Mesendoderm (in vitro differentiated cells): Measurements from ENCODE around the gene CALU.

Source experiments
- DNase-seq: peaks from one replicate; pipeline ENCODE4 v3.0.0; 2013
- H2AK5ac ChIP-seq: 2 replicates; pipeline ENCODE4 v1.6.1; 2013; ENCODE audit warnings: low read length, inconsistent platforms
- H2BK120ac ChIP-seq: 2 replicates; pipeline ENCODE4 v1.6.1; 2013; ENCODE audit warnings: low read depth, mild to moderate bottlenecking, low read length, moderate library complexity, mixed read lengths
- H2BK15ac ChIP-seq: replicated peaks from 2 replicates; pipeline ENCODE4 v1.6.1; 2013; ENCODE audit warnings: low read depth, mild to moderate bottlenecking, moderate library complexity
- H2BK5ac ChIP-seq: 2 replicates; pipeline ENCODE4 v1.6.1; 2013; ENCODE audit warnings: low read length, inconsistent platforms
- H3K18ac ChIP-seq: 2 replicates; pipeline ENCODE4 v1.6.1; 2013; ENCODE audit warnings: mild to moderate bottlenecking, low read length, mixed read lengths
- H3K23ac ChIP-seq: one replicate; pipeline ENCODE4 v1.6.1; 2013; ENCODE audit warnings: low read length
- H3K27ac ChIP-seq: 2 replicates; pipeline ENCODE4 v1.5.1; 2013; ENCODE audit warnings: low read depth, mild to moderate bottlenecking, inconsistent platforms, low read length, moderate library complexity
- H3K27me3 ChIP-seq: 2 replicates; pipeline ENCODE4 v1.6.1; 2013; ENCODE audit warnings: low read length, control low read depth, mild to moderate bottlenecking, inconsistent platforms; ENCODE audit not compliant: insufficient read depth, poor library complexity
- H3K36me3 ChIP-seq: 2 replicates; pipeline ENCODE4 v1.6.1; 2013; ENCODE audit warnings: low read length, inconsistent platforms; ENCODE audit not compliant: control insufficient read depth, insufficient read depth
- H3K4ac ChIP-seq: one replicate; pipeline ENCODE4 v1.6.1; 2013; ENCODE audit warnings: low read depth, mild to moderate bottlenecking, low read length, moderate library complexity
- H3K4me1 ChIP-seq: 2 replicates; pipeline ENCODE4 v1.6.1; 2013; ENCODE audit warnings: low read depth, low read length, inconsistent platforms; ENCODE audit not compliant: control insufficient read depth
- H3K4me2 ChIP-seq: 2 replicates; pipeline ENCODE4 v1.6.1; 2013; ENCODE audit warnings: low read length
- H3K4me3 ChIP-seq: 2 replicates; pipeline ENCODE4 v1.5.1; 2013; ENCODE audit warnings: mild to moderate bottlenecking, low read length
- H3K56ac ChIP-seq: one replicate; pipeline ENCODE4 v1.6.1; 2013; ENCODE audit warnings: low read length
- H3K79me1 ChIP-seq: 2 replicates; pipeline ENCODE4 v1.6.1; 2013; ENCODE audit warnings: low read length, inconsistent platforms
- H3K79me2 ChIP-seq: 2 replicates; pipeline ENCODE4 v1.6.1; 2013; ENCODE audit warnings: mild to moderate bottlenecking, low read length; ENCODE audit not compliant: control insufficient read depth, insufficient read depth
- H3K9ac ChIP-seq: 2 replicates; pipeline ENCODE4 v1.6.1; 2013; ENCODE audit warnings: low read length, inconsistent platforms
- H4K5ac ChIP-seq: one replicate; pipeline ENCODE4 v1.6.1; 2013; ENCODE audit warnings: low read length
- H4K8ac ChIP-seq: one replicate; pipeline ENCODE4 v1.6.1; 2013; ENCODE audit warnings: low read depth, mild to moderate bottlenecking, control low read depth, low read length, moderate library complexity
- WGBS: extraction: QIAGEN DNeasy Blood & Tissue Kit; methylation state at CpG from one replicate; pipeline ENCODE4 v1.1.7; 2013; ENCODE audit warnings: low lambda C conversion rate, missing lambda C conversion rate; ENCODE audit not compliant: insufficient coverage; ENCODE audit errors: extremely low coverage; 5-methylcytosine and 5-hydroxymethylcytosine counted together

The CALU gene

GRCh38 chr7:128791972-128792327, 52.8 kb downstream of the CALU start:
- Histone ChIP-seq H3K27me3 (no peaks in the 10 kb centered on the region), H3K4me1 (no peaks in the 10 kb centered on the region), H3K36me3 (no peaks in the 10 kb centered on the region), H3K9ac (peak overlapping the region; percentile 78), H3K79me1 (no peaks in the 10 kb centered on the region), H3K18ac (no peak overlapping the region), H2BK120ac (no peak overlapping the region), H3K4me2 (peak overlapping the region; percentile 96), H3K23ac (no peak overlapping the region), H3K4ac (no peak overlapping the region), H3K27ac (no peak overlapping the region), H3K4me3 (peak overlapping the region; percentile 83), H2AK5ac (no peak overlapping the region), H2BK15ac (no peak overlapping the region), H3K56ac (peak overlapping the region; percentile 87), H2BK5ac (no peak overlapping the region), H4K8ac (no peak overlapping the region), H4K5ac (no peak overlapping the region), H3K79me2 (no peaks in the 10 kb centered on the region)
- WGBS: no CpG with 5 or more reads among the region's 9 CpGs
- DNase-seq: no peak

- Histone ChIP-seq H3K9ac (peak overlapping the region; percentile 11), H3K56ac (peak overlapping the region; percentile 28), H3K4me3 (no peak overlapping the region), H3K18ac (no peak overlapping the region), H2BK5ac (no peak overlapping the region), H3K4ac (no peak overlapping the region), H3K27ac (no peak overlapping the region), H2BK120ac (no peak overlapping the region), H2AK5ac (no peak overlapping the region), H3K27me3 (no peaks in the 10 kb centered on the region), H3K4me1 (no peaks in the 10 kb centered on the region), H3K23ac (no peak overlapping the region), H4K8ac (no peak overlapping the region), H3K79me2 (no peaks in the 10 kb centered on the region), H2BK15ac (no peak overlapping the region), H4K5ac (no peak overlapping the region), H3K4me2 (no peak overlapping the region), H3K79me1 (no peaks in the 10 kb centered on the region), H3K36me3 (no peaks in the 10 kb centered on the region)
- no CpG with 5 or more reads among the region's 10 CpGs for WGBS
- DNase-seq: no peak
Observed at GRCh38 chr7:128792471-128793180, 53.5 kb downstream of the CALU start.

GRCh38 chr7:128793181-128793547, 54.0 kb downstream of the CALU start:
- Histone ChIP-seq H3K23ac (no peak overlapping the region), H2BK15ac (no peak overlapping the region), H3K27me3 (no peaks in the 10 kb centered on the region), H2AK5ac (no peak overlapping the region), H3K36me3 (no peaks in the 10 kb centered on the region), H4K5ac (no peak overlapping the region), H2BK5ac (no peak overlapping the region), H3K79me2 (no peaks in the 10 kb centered on the region), H4K8ac (no peak overlapping the region), H3K4me3 (no peak overlapping the region), H3K4me2 (no peak overlapping the region), H3K18ac (no peak overlapping the region), H3K79me1 (no peaks in the 10 kb centered on the region), H3K4ac (no peak overlapping the region), H3K4me1 (no peaks in the 10 kb centered on the region), H3K9ac (no peak overlapping the region), H3K27ac (no peak overlapping the region), H3K56ac (no peak overlapping the region), H2BK120ac (no peak overlapping the region)
- WGBS: no CpG with 5 or more reads among the region's 5 CpGs
- DNase-seq: no peak

- WGBS: no CpG with 5 or more reads among the region's 3 CpGs
- Histone ChIP-seq H3K4me3 (no peak overlapping the region), H3K79me2 (no peaks in the 10 kb centered on the region), H3K23ac (no peak overlapping the region), H2AK5ac (no peak overlapping the region), H4K5ac (no peak overlapping the region), H3K4me2 (no peak overlapping the region), H3K56ac (no peak overlapping the region), H3K18ac (no peak overlapping the region), H3K4me1 (no peaks in the 10 kb centered on the region), H2BK15ac (no peak overlapping the region), H3K27me3 (no peaks in the 10 kb centered on the region), H3K27ac (no peak overlapping the region), H3K4ac (no peak overlapping the region), H3K36me3 (no peaks in the 10 kb centered on the region), H4K8ac (no peak overlapping the region), H2BK120ac (no peak overlapping the region), H2BK5ac (no peak overlapping the region), H3K79me1 (no peaks in the 10 kb centered on the region), H3K9ac (no peak overlapping the region)
- peak; percentile 29 for DNase-seq
Observed at GRCh38 chr7:128794020-128794419, 54.9 kb downstream of the CALU start.

- no peak overlapping the region for H3K56ac ChIP-seq
Observed at GRCh38 chr7:128794436-128794835, 55.3 kb downstream of the CALU start.

GRCh38 chr7:128795129-128795528, 56.0 kb downstream of the CALU start:
- no CpG with 5 or more reads among the region's 4 CpGs for WGBS
- H3K9ac ChIP-seq: no peak overlapping the region
- no peaks in the 10 kb centered on the region for H3K79me2 ChIP-seq
- H3K36me3 ChIP-seq: no peaks in the 10 kb centered on the region
- DNase-seq: no peak
- no peaks in the 10 kb centered on the region for H3K79me1 ChIP-seq
- H3K18ac ChIP-seq: no peak overlapping the region
- H2BK120ac ChIP-seq: no peak overlapping the region
- H3K4me2 ChIP-seq: no peak overlapping the region
- no peak overlapping the region for H3K4me3 ChIP-seq
- no peak overlapping the region for H4K5ac ChIP-seq
- no peaks in the 10 kb centered on the region for H3K4me1 ChIP-seq
- no peak overlapping the region for H3K4ac ChIP-seq
- H4K8ac ChIP-seq: no peak overlapping the region
- H2BK5ac ChIP-seq: no peak overlapping the region
- no peak overlapping the region for H2AK5ac ChIP-seq
- H3K23ac ChIP-seq: no peak overlapping the region
- no peak overlapping the region for H3K27ac ChIP-seq
- no peak overlapping the region for H2BK15ac ChIP-seq
- no peak overlapping the region for H3K56ac ChIP-seq
- H3K27me3 ChIP-seq: no peaks in the 10 kb centered on the region

More at GRCh38 chr7:128794436-128794835, 55.3 kb downstream of the CALU start:
- no peak overlapping the region for H2BK120ac ChIP-seq
- H3K27ac ChIP-seq: no peak overlapping the region
- no peaks in the 10 kb centered on the region for H3K4me1 ChIP-seq
- no peak overlapping the region for H3K23ac ChIP-seq
- no peak overlapping the region for H3K4me2 ChIP-seq
- no peak overlapping the region for H3K18ac ChIP-seq
- no peak overlapping the region for H3K9ac ChIP-seq
- H2BK15ac ChIP-seq: no peak overlapping the region
- no peaks in the 10 kb centered on the region for H3K27me3 ChIP-seq
- no peaks in the 10 kb centered on the region for H3K79me2 ChIP-seq
- H4K8ac ChIP-seq: no peak overlapping the region
- H3K4ac ChIP-seq: no peak overlapping the region
- H3K4me3 ChIP-seq: no peak overlapping the region
- H2BK5ac ChIP-seq: no peak overlapping the region
- no peak overlapping the region for H4K5ac ChIP-seq
- no peak overlapping the region for H2AK5ac ChIP-seq
- H3K79me1 ChIP-seq: no peaks in the 10 kb centered on the region
- WGBS: no CpG with 5 or more reads among the region's 8 CpGs
- no peak for DNase-seq
- H3K36me3 ChIP-seq: no peaks in the 10 kb centered on the region
